HEK293 (cell line): Measurements from ENCODE around the gene COL5A2.

Source experiments
- CTCF ChIA-PET: fragments of 350-600 bp; formaldehyde crosslinking; extraction: SDS; loops from one replicate; lab custom pipeline; 2021; ENCODE audit warnings: antibody characterized with exemption; lab: Yijun Ruan, JAX
- POLR2A ChIA-PET: fragments of 300-600 bp; formaldehyde crosslinking; extraction: SDS; loops from one replicate; lab custom pipeline; 2020; ENCODE audit warnings: antibody characterized with exemption, inconsistent platforms; lab: Yijun Ruan, JAX
- H3K27ac ChIP-seq: fragments of 200-500 bp; sonication (Bioruptor generic); 2 replicates; pipeline ENCODE4 v1.5.1; 2014; ENCODE audit warnings: low read depth, low read length, control low read depth, inconsistent platforms; ENCODE audit errors: extremely low read depth
- H3K36me3 ChIP-seq, 2 experiments: fragments of 200-500 bp in 1 of 2; sonication (Bioruptor generic) in 1 of 2; 1 replicate in 1 of 2; 2 replicates in 1 of 2; pipeline ENCODE4 v1.5.1; 2014 to 2017; ENCODE audit warnings: inconsistent platforms in 2 of 2, low read length in 2 of 2; ENCODE audit not compliant: control insufficient read depth in 2 of 2, insufficient read depth in 1 of 2
- H3K4me1 ChIP-seq: fragments of 200-500 bp; sonication (Bioruptor generic); 2 replicates; pipeline ENCODE4 v1.5.1; 2014; ENCODE audit warnings: mild to moderate bottlenecking, low read length, inconsistent platforms; ENCODE audit not compliant: control insufficient read depth, insufficient read depth
- H3K4me3 ChIP-seq: 2 replicates; pipeline ENCODE4 v1.5.1; 2011; ENCODE audit warnings: low read depth, mild to moderate bottlenecking, control low read depth, low read length, moderate library complexity
- H3K9me3 ChIP-seq: fragments of 200-500 bp; sonication (Bioruptor generic); 2 replicates; pipeline ENCODE4 v1.5.1; 2014; ENCODE audit warnings: low read depth, low read length, inconsistent platforms; ENCODE audit not compliant: control insufficient read depth, insufficient read depth
- BCL11B ChIP-seq: fragments of 450-650 bp; formaldehyde crosslinking; IDR thresholded peaks from 2 replicates; pipeline ENCODE4 v1.5.1; 2016; ENCODE audit warnings: low read depth, missing biosample characterization, missing genetic modification characterization
- GLIS2 ChIP-seq: fragments of 450-650 bp; formaldehyde crosslinking; IDR thresholded peaks from 2 replicates; pipeline ENCODE4 v1.5.1; 2016; ENCODE audit warnings: missing biosample characterization, missing genetic modification characterization
- KLF17 ChIP-seq: fragments of 450-650 bp; formaldehyde crosslinking; IDR thresholded peaks from 2 replicates; pipeline ENCODE4 v1.5.1; 2016; ENCODE audit warnings: missing biosample characterization, missing genetic modification characterization
- SP2 ChIP-seq: fragments of 450-650 bp; formaldehyde crosslinking; IDR thresholded peaks from 2 replicates; pipeline ENCODE4 v1.5.1; 2016; ENCODE audit warnings: missing biosample characterization, missing genetic modification characterization
- SP3 ChIP-seq: fragments of 450-650 bp; formaldehyde crosslinking; IDR thresholded peaks from 2 replicates; pipeline ENCODE4 v1.5.1; 2016; ENCODE audit warnings: missing biosample characterization, missing genetic modification characterization
- SP7 ChIP-seq: fragments of 450-650 bp; formaldehyde crosslinking; IDR thresholded peaks from 2 replicates; pipeline ENCODE4 v1.5.1; 2016; ENCODE audit warnings: missing biosample characterization, missing genetic modification characterization
- TRIM28 ChIP-seq: IDR thresholded peaks from 2 replicates; pipeline ENCODE4 v1.6.1; 2011; ENCODE audit warnings: low read length, control low read depth, borderline replicate concordance
- ZBTB10 ChIP-seq: fragments of 450-650 bp; formaldehyde crosslinking; IDR thresholded peaks from 2 replicates; pipeline ENCODE4 v1.5.1; 2016; ENCODE audit warnings: missing biosample characterization, missing genetic modification characterization
- ZIC2 ChIP-seq: fragments of 450-650 bp; formaldehyde crosslinking; IDR thresholded peaks from 2 replicates; pipeline ENCODE4 v1.5.1; 2016; ENCODE audit warnings: missing biosample characterization, missing genetic modification characterization
- ZNF114 ChIP-seq: fragments of 450-650 bp; formaldehyde crosslinking; IDR thresholded peaks from 2 replicates; pipeline ENCODE4 v1.5.0; 2017; ENCODE audit warnings: missing biosample characterization, missing genetic modification characterization
- ZNF155 ChIP-seq: fragments of 450-650 bp; formaldehyde crosslinking; IDR thresholded peaks from 2 replicates; pipeline ENCODE4 v1.5.1; 2016; ENCODE audit warnings: missing biosample characterization, missing genetic modification characterization
- ZNF184 ChIP-seq: fragments of 450-650 bp; IDR thresholded peaks from 2 replicates; pipeline ENCODE4 v1.5.1; 2018; ENCODE audit warnings: missing biosample characterization, mild to moderate bottlenecking, missing genetic modification characterization
- ZNF391 ChIP-seq: fragments of 450-650 bp; formaldehyde crosslinking; IDR thresholded peaks from 2 replicates; pipeline ENCODE4 v1.5.1; 2016; ENCODE audit warnings: low read depth, missing biosample characterization, missing genetic modification characterization, borderline replicate concordance
- ZNF416 ChIP-seq: fragments of 450-650 bp; formaldehyde crosslinking; IDR thresholded peaks from 2 replicates; pipeline ENCODE4 v1.5.1; 2016; ENCODE audit warnings: missing biosample characterization, missing genetic modification characterization
- ZNF426 ChIP-seq: fragments of 450-650 bp; formaldehyde crosslinking; IDR thresholded peaks from 2 replicates; pipeline ENCODE4 v1.5.1; 2017; ENCODE audit warnings: missing biosample characterization, missing genetic modification characterization, mild to moderate bottlenecking, inconsistent platforms, moderate library complexity
- ZNF501 ChIP-seq: fragments of 450-650 bp; formaldehyde crosslinking; IDR thresholded peaks from 2 replicates; pipeline ENCODE4 v1.5.1; 2016; ENCODE audit warnings: missing biosample characterization, missing genetic modification characterization
- ZNF777 ChIP-seq: fragments of 450-650 bp; formaldehyde crosslinking; IDR thresholded peaks from 2 replicates; pipeline ENCODE4 v1.5.1; 2017; ENCODE audit warnings: missing biosample characterization, missing genetic modification characterization, borderline replicate concordance
- ZNF792 ChIP-seq: fragments of 450-650 bp; formaldehyde crosslinking; IDR thresholded peaks from 2 replicates; pipeline ENCODE4 v1.5.1; 2016; ENCODE audit warnings: missing biosample characterization, missing genetic modification characterization
- ZSCAN5A ChIP-seq: fragments of 450-650 bp; formaldehyde crosslinking; IDR thresholded peaks from 2 replicates; pipeline ENCODE4 v1.5.1; 2016; ENCODE audit warnings: missing biosample characterization, missing genetic modification characterization

The COL5A2 gene

GRCh38 chr2:189076572-189076971, 103.0 kb downstream of the COL5A2 start (continued):
- TF ChIP-seq ZNF501 (tag by site-specific recombination): no peak
- no peak for TF ChIP-seq ZNF155
- no peak for TF ChIP-seq GLIS2 (tag by site-specific recombination)
- TF ChIP-seq ZIC2 (tag by site-specific recombination): no peak
- TF ChIP-seq SP2 (tag by site-specific recombination): no peak
- TF ChIP-seq TRIM28: no peak
- no peak for TF ChIP-seq ZBTB10 (tag by site-specific recombination)
- no peak for TF ChIP-seq SP7 (tag by site-specific recombination)
- TF ChIP-seq, all 188 proteins: peak for 0

- Histone ChIP-seq H3K27ac (no peak overlapping the region), H3K36me3 (no peaks in the 10 kb centered on the region), H3K4me1 (no peaks in the 10 kb centered on the region)
- no peak for TF ChIP-seq ZNF391 (tag by site-specific recombination)
- TF ChIP-seq SP3 (tag by site-specific recombination): no peak
- TF ChIP-seq ZNF792 (tag by site-specific recombination): no peak
- TF ChIP-seq, all 188 proteins: peak for 0
- POLR2A ChIA-PET: no interaction called here
- CTCF ChIA-PET: interaction anchor here (0.6 to 1.1 kb wide), 5 partner anchors 17 to 336 kb away, joined by 3 to 5 read pairs (median 4); no protein-coding TSS in a partner anchor
- Histone ChIP-seq H3K9me3 (no peaks in the 10 kb centered on the region), H3K4me3 (no peak overlapping the region)
Measured at GRCh38 chr2:189076120-189076519, 103.4 kb downstream of the COL5A2 start.

GRCh38 chr2:189074506-189074905, 105.1 kb downstream of the COL5A2 start:
- Histone ChIP-seq H3K36me3 (no peaks in the 10 kb centered on the region), H3K4me1 (no peaks in the 10 kb centered on the region), H3K4me3 (no peak overlapping the region), H3K27ac (no peak overlapping the region), H3K9me3 (no peaks in the 10 kb centered on the region)
- POLR2A ChIA-PET: no interaction called here
- TF ChIP-seq ZNF114 (tag by site-specific recombination) (no peak), ZNF426 (tag by site-specific recombination) (no peak), ZNF184 (tag by site-specific recombination) (no peak), KLF17 (no peak), ZSCAN5A (tag by site-specific recombination) (no peak), BCL11B (tag by site-specific recombination) (no peak), ZNF792 (tag by site-specific recombination) (no peak), ZNF416 (tag by site-specific recombination) (no peak), ZNF777 (tag by site-specific recombination) (no peak)
- CTCF ChIA-PET: interaction anchor here (1.1 to 1.3 kb wide), 2 partner anchors 19 to 213 kb away, joined by 3 to 9 read pairs; no protein-coding TSS in a partner anchor
